Subcutaneous adipose tissue (tissue), 4 donors: ENCODE measurements around the gene MMP11. TPM values are rescaled to one million over a fixed set of nuclear protein-coding genes. Genes with fewer than 3 reads are reported as not detected.

Source experiments
- total RNA-seq, 4 donors: library from RNA; depleted of rRNA; stranded (reverse); fragments of >200 nt; gene quantifications; one replicate each; pipeline ENCODE4 v1.1.0, GENCODE V29; 2016
- TF ChIP-seq, protein P1 (sequence below): fragments of 450-650 bp; IDR thresholded peaks from one replicate; pipeline ENCODE4 v1.5.1; 2016; ENCODE audit warnings: low read depth, mild to moderate bottlenecking, control low read depth, antibody characterized with exemption, moderate library complexity

MMP11 gene
- total RNA-seq, 4 donors from 2014 or later: 2.1 to 2.8 (median 2.2) TPM

DNA sequence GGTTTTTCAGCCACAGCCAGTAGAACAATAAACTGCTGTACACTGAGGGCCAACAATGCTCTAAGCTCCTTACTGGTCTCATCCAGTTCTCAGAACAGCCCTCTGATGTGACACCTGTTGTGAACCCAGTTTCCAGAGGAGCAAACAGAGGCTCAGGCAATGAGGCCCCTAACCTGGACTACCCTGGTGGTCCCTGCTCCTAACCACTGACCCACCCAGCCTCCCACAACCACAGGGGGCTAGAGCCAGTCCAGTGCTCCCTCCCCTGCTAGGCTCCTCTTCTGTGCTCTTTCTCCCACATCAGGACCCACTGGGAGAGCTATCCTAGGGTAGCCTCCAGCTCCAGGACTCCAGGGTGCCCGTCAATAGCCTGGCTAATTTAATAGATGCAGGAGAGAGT, 10.1 kb downstream of the MMP11 start:
- TF ChIP-seq, protein P1, sequence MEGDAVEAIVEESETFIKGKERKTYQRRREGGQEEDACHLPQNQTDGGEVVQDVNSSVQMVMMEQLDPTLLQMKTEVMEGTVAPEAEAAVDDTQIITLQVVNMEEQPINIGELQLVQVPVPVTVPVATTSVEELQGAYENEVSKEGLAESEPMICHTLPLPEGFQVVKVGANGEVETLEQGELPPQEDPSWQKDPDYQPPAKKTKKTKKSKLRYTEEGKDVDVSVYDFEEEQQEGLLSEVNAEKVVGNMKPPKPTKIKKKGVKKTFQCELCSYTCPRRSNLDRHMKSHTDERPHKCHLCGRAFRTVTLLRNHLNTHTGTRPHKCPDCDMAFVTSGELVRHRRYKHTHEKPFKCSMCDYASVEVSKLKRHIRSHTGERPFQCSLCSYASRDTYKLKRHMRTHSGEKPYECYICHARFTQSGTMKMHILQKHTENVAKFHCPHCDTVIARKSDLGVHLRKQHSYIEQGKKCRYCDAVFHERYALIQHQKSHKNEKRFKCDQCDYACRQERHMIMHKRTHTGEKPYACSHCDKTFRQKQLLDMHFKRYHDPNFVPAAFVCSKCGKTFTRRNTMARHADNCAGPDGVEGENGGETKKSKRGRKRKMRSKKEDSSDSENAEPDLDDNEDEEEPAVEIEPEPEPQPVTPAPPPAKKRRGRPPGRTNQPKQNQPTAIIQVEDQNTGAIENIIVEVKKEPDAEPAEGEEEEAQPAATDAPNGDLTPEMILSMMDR: no peak

GRCh38 chr22:23783265-23784150, 10.9 kb downstream of the MMP11 start:
- TF ChIP-seq, protein P1: no peak

GRCh38 chr22:23784215-23784732, 11.6 kb downstream of the MMP11 start:
- TF ChIP-seq, protein P1: no peak

DNA sequence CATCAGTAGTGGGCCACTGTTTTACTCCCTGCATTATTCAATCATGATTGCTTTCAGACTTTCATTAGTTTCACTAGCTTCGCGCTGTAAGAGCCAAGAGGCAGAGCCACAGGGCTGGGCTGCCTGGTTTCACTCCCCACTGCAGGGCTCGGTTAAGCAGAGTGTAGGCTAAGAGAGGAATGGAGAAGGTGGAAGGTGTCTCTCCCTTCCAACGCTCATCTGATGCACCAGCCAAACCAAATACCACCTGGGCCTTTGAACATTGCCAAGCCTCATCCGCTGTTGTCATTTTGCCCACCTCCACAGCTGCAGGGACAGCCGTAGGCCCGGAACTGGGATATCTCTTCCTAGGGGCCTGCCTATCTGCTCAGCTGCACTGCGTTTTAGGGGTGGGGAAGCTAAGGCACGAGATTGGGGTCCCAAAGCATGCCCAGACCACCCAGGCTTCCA, 13.6 kb downstream of the MMP11 start:
- TF ChIP-seq, protein P1: no peak

GRCh38 chr22:23786752-23787599, 14.3 kb downstream of the MMP11 start, which contains the start of gene SMARCB1:
TSS of gene SMARCB1 (plus strand) at chr22:23786966. CDS start at chr22:23787170, 204 bp downstream.
- TF ChIP-seq, protein P1: no peak

- TF ChIP-seq, protein P1: no peak
These were observed 14.9 kb downstream of the MMP11 start for GRCh38 chr22:23787600-23787896.

GRCh38 chr22:23787910-23788309, 15.3 kb downstream of the MMP11 start:
- TF ChIP-seq, protein P1: no peak
